Caco-2 (cell line): ENCODE data around the gene ZNHIT1. TPM values are rescaled to one million over a fixed set of nuclear protein-coding genes. Genes with fewer than 3 reads are reported as not detected.

Source experiments
- BruUV-seq: library from RNA; stranded (reverse); fragments of 400-500 nt; replicated peaks from 2 replicates; lab custom pipeline; 2021; lab: Mats Ljungman, UMichigan
- CTCF ChIA-PET: fragments of 300-600 bp; sonication (Branson Sonifier 250); formaldehyde crosslinking; loops from one replicate; lab custom pipeline; 2022; ENCODE audit warnings: antibody characterized with exemption; lab: Charles Lee
- POLR2A ChIA-PET: fragments of 300-600 bp; sonication (Branson Sonifier 250); formaldehyde crosslinking; loops from one replicate; lab custom pipeline; 2022; ENCODE audit warnings: antibody characterized with exemption; lab: Charles Lee
- DNase-seq, 2 experiments: peaks; one replicate each; pipeline versions ENCODE4 v3.0.0 to v3.0.0-alpha.2; 2020 to 2022
- H3K27me3 ChIP-seq: replicated peaks from 2 replicates; pipeline ENCODE4 v1.6.0; 2011; ENCODE audit warnings: low read length; ENCODE audit not compliant: control insufficient read depth, insufficient read depth
- H3K36me3 ChIP-seq: 2 replicates; pipeline ENCODE4 v1.5.1; 2011; ENCODE audit warnings: low read length; ENCODE audit not compliant: control insufficient read depth, insufficient read depth
- H3K4me1 ChIP-seq: fragments of 250-450 bp; sonication (Bioruptor Pico); 2 replicates; pipeline ENCODE4 v1.5.1; 2020; ENCODE audit warnings: mild to moderate bottlenecking
- H3K4me3 ChIP-seq: 2 replicates; pipeline ENCODE4 v1.5.1; 2011; ENCODE audit warnings: low read depth, mild to moderate bottlenecking, control low read depth, low read length
- H3K9me3 ChIP-seq: fragments of 250-450 bp; sonication (Bioruptor Pico); 2 replicates; pipeline ENCODE4 v1.5.1; 2020; ENCODE audit warnings: mild to moderate bottlenecking, moderate library complexity
- H3K27ac Mint-ChIP-seq: one replicate; pipeline ENCODE4 v1.8.0; 2022; ENCODE audit warnings: mixed read lengths; ENCODE audit not compliant: unreplicated experiment
- H3K27me3 Mint-ChIP-seq: one replicate; pipeline ENCODE4 v1.8.0; 2022; ENCODE audit warnings: mixed read lengths; ENCODE audit not compliant: insufficient read depth, unreplicated experiment
- H3K36me3 Mint-ChIP-seq: one replicate; pipeline ENCODE4 v1.8.0; 2022; ENCODE audit warnings: mild to moderate bottlenecking, mixed read lengths; ENCODE audit not compliant: insufficient read depth, unreplicated experiment
- H3K4me1 Mint-ChIP-seq: one replicate; pipeline ENCODE4 v1.8.0; 2022; ENCODE audit warnings: low read depth, mixed read lengths; ENCODE audit not compliant: unreplicated experiment
- H3K4me3 Mint-ChIP-seq: one replicate; pipeline ENCODE4 v1.8.0; 2022; ENCODE audit warnings: mild to moderate bottlenecking, moderate library complexity, mixed read lengths; ENCODE audit not compliant: unreplicated experiment
- H3K9me3 Mint-ChIP-seq: one replicate; pipeline ENCODE4 v1.8.0; 2022; ENCODE audit warnings: mixed read lengths; ENCODE audit not compliant: unreplicated experiment
- intact Hi-C: fragments of 100-400 bp; cut with micrococcal nuclease; formaldehyde crosslinking; loops from one replicate; pipeline ENCODE4 v1.10.0; 2022; ENCODE audit not compliant: unreplicated experiment
- total RNA-seq: library from RNA; stranded (reverse); gene quantifications from 2 replicates; pipeline ENCODE4 v1.2.3, GENCODE V29; 2022
- TF ChIP-seq, protein P1 (sequence below), 2 experiments: fragments of 200-600 bp in 1 of 2; IDR thresholded peaks; 1 replicate in 1 of 2; 2 replicates in 1 of 2; pipeline versions ENCODE4 v1.5.1 to v1.8.0; 2011 to 2022; ENCODE audit warnings: antibody characterized with exemption in 1 of 2, control low read depth in 1 of 2, inconsistent platforms in 1 of 2, low read depth in 1 of 2, low read length in 1 of 2, mild to moderate bottlenecking in 1 of 2, moderate library complexity in 1 of 2; ENCODE audit not compliant: insufficient read depth in 1 of 2, severe bottlenecking in 1 of 2, unreplicated experiment in 1 of 2

The ZNHIT1 gene
- total RNA-seq, 1 experiment from 2014 or later: 64.0 TPM

DNA sequence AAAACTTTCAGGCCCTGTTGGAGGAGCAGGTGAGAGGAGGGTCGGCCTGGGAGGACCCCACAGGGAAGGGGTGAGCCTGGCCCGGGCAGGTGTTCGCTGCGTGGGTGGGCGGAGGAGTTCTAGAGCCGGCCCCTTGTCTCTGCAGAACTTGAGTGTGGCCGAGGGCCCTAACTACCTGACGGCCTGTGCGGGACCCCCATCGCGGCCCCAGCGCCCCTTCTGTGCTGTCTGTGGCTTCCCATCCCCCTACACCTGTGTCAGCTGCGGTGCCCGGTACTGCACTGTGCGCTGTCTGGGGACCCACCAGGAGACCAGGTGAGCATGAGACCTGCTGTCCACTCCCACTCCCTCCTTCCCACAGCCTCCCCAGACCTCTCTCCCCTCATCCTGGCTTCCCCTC is 5.6 kb downstream of the ZNHIT1 start:
- TF ChIP-seq, protein P1, sequence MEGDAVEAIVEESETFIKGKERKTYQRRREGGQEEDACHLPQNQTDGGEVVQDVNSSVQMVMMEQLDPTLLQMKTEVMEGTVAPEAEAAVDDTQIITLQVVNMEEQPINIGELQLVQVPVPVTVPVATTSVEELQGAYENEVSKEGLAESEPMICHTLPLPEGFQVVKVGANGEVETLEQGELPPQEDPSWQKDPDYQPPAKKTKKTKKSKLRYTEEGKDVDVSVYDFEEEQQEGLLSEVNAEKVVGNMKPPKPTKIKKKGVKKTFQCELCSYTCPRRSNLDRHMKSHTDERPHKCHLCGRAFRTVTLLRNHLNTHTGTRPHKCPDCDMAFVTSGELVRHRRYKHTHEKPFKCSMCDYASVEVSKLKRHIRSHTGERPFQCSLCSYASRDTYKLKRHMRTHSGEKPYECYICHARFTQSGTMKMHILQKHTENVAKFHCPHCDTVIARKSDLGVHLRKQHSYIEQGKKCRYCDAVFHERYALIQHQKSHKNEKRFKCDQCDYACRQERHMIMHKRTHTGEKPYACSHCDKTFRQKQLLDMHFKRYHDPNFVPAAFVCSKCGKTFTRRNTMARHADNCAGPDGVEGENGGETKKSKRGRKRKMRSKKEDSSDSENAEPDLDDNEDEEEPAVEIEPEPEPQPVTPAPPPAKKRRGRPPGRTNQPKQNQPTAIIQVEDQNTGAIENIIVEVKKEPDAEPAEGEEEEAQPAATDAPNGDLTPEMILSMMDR (IDR thresholded peaks at IDR 0.05; ENCODE audit: insufficient read depth in 1 of 2, low read depth in 1 of 2, low read length in 1 of 2, severe bottlenecking in 1 of 2, unreplicated experiment in 1 of 2): no peak
- Mint-ChIP-seq H3K36me3 (peaks cover 46% of the 10 kb centered on the region), H3K4me1 (peaks cover 17% of the 10 kb centered on the region), H3K4me3 (no peak overlapping the region), H3K9me3 (no peaks in the 10 kb centered on the region), H3K27ac (no peak overlapping the region), H3K27me3 (no peaks in the 10 kb centered on the region)
- ChIA-PET CTCF (no interaction called here), POLR2A (no interaction called here)
- Histone ChIP-seq H3K4me3 (no peak overlapping the region), H3K4me1 (peaks cover 14% of the 10 kb centered on the region), H3K9me3 (no peaks in the 10 kb centered on the region), H3K27me3 (no peaks in the 10 kb centered on the region), H3K36me3 (no peaks in the 10 kb centered on the region)
- intact Hi-C loops: no loop called here
- BruUV-seq: no TSS peak
- DNase-seq: no peak

DNA sequence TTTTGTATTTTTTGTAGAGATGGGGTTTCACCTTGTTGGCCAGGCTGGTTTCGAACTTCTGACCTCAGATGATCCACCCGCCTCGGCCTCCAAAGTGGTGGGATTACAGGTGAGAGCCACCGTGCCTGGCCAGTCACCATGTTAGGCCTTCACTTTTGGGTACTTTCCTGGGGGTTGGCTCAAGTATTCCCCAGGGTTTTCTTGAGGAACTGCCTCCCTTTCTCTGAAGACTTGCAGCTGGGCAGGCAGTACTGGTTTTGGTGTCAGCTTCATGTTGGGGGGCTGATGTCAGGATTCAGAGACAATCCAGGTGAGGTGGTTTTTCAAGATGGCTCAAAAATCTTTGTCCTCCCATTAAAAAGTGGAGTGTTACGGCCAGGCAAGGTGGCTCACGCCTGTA is 7.7 kb downstream of the ZNHIT1 start:
- no peak for DNase-seq
- Histone ChIP-seq H3K36me3 (no peaks in the 10 kb centered on the region), H3K27me3 (no peaks in the 10 kb centered on the region), H3K4me1 (peaks cover 3% of the 10 kb centered on the region), H3K4me3 (no peak overlapping the region), H3K9me3 (no peaks in the 10 kb centered on the region)
- intact Hi-C loops: no loop called here
- no peaks in the 10 kb centered on the region for H3K9me3 Mint-ChIP-seq
- peaks cover 5% of the 10 kb centered on the region for H3K4me1 Mint-ChIP-seq
- H3K27ac Mint-ChIP-seq: no peak overlapping the region
- TF ChIP-seq, protein P1 (IDR thresholded peaks at IDR 0.05; ENCODE audit: insufficient read depth in 1 of 2, low read depth in 1 of 2, low read length in 1 of 2, severe bottlenecking in 1 of 2, unreplicated experiment in 1 of 2): no peak
- no peaks in the 10 kb centered on the region for H3K27me3 Mint-ChIP-seq
- no peak overlapping the region for H3K4me3 Mint-ChIP-seq
- no TSS peak for BruUV-seq
- ChIA-PET POLR2A (no interaction called here), CTCF (interaction anchor here (0.7 kb wide), 1 partner anchor 25 kb away, joined by 4 read pairs; no protein-coding TSS in a partner anchor)
- peaks cover 46% of the 10 kb centered on the region for H3K36me3 Mint-ChIP-seq

DNA sequence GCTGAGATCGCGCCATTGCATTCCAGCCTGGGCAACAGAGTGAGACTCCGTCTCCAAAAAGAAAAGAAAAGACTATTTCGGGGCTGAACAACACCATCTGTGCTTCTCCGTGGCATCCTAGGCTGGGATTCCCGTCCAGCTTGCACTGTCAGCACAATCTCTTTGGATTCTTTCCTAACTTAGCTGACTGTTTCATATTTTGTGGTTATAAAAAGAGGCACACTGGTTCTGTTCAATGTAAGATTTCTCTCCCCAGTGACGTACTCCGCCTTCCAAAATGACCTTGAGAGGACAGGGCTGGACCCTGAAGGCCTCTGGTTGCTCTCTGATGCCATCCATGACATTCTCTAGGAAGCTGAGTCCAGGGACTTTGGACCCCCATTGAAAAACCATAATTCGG is 8.8 kb downstream of the ZNHIT1 start:
- no peaks in the 10 kb centered on the region for H3K27me3 ChIP-seq
- no peak for DNase-seq
- no peaks in the 10 kb centered on the region for H3K9me3 ChIP-seq
- H3K36me3 ChIP-seq: no peaks in the 10 kb centered on the region
- Mint-ChIP-seq H3K36me3 (peaks cover 52% of the 10 kb centered on the region), H3K4me1 (peaks cover 15% of the 10 kb centered on the region), H3K9me3 (no peaks in the 10 kb centered on the region), H3K4me3 (no peak overlapping the region), H3K27ac (no peak overlapping the region), H3K27me3 (no peaks in the 10 kb centered on the region)
- H3K4me1 ChIP-seq: peaks cover 7% of the 10 kb centered on the region
- intact Hi-C loops: no loop called here
- ChIA-PET POLR2A (no interaction called here), CTCF (interaction anchor here (0.6 kb wide), 1 partner anchor 40 kb away, joined by 4 read pairs; no protein-coding TSS in a partner anchor)
- TF ChIP-seq, protein P1 (IDR thresholded peaks at IDR 0.05; ENCODE audit: insufficient read depth in 1 of 2, low read depth in 1 of 2, low read length in 1 of 2, severe bottlenecking in 1 of 2, unreplicated experiment in 1 of 2): no peak
- H3K4me3 ChIP-seq: no peak overlapping the region
- BruUV-seq: no TSS peak
